ENCODE measurements around the gene ADRA2A.

The ADRA2A gene

GRCh38 chr10:111076682-111077478 is at the start of gene ADRA2A:
Gene ADRA2A (plus strand): TSS chr10:111077029. CDS start chr10:111077997, 968 bp downstream.
- in situ Hi-C loops (cut with HindIII; ENCODE audit: low sequenced_read_pairs) = no loop called here

- in situ Hi-C loops (cut with HindIII; ENCODE audit: low sequenced_read_pairs) = no loop called here
Measured at GRCh38 chr10:111030042-111030750, 46.6 kb upstream of the ADRA2A start.

- in situ Hi-C loops (cut with HindIII; ENCODE audit: low sequenced_read_pairs) = no loop called here
Measured at GRCh38 chr10:111034598-111035310, 42.1 kb upstream of the ADRA2A start.

DNA sequence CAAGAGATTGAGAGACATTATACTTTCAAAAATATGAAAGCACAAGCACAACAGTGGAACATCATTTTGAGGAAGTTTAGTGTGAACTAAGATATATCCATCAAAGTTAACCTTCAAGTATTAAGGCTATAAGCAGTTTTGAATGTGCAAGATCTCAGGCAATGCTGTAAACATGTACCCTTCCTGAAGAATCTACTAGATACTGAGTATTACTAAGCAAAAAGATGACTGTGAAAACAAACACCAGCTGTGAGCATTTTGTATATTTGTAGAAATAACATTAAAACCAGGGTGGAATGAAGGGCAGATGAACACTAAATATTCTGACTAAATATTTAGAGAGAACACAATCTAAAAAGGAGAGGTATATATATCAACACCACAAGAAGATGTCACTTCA is 41.3 kb upstream of the ADRA2A start:
- in situ Hi-C loops (cut with HindIII; ENCODE audit: low sequenced_read_pairs) = no loop called here

GRCh38 chr10:111037858-111038257 is 39.0 kb upstream of the ADRA2A start:
- in situ Hi-C loops (cut with HindIII; ENCODE audit: low sequenced_read_pairs) = no loop called here

- in situ Hi-C loops (cut with HindIII; ENCODE audit: low sequenced_read_pairs) = no loop called here
Measured at GRCh38 chr10:111039522-111039921, 37.3 kb upstream of the ADRA2A start.

DNA sequence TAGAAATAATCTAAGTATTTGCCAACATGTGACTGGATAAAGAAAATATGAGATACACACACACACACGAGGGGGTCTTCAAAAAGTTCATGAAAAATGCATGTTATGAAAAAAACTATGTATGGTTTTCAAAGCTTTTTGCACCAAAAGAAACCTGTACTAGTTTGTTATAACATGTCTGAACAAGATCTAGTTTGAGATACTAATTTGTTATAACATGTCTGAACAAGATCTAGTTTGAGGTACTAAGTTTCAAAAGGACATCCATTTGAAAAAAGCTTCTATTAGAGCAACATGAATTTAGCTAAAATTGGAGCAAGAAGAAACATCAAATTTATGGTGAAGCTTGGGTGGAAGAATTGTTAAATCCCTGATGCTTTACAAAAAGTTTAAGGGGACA is 19.8 kb upstream of the ADRA2A start:
- in situ Hi-C loops (cut with HindIII; ENCODE audit: low sequenced_read_pairs) = no loop called here

GRCh38 chr10:111063471-111063870 is 13.4 kb upstream of the ADRA2A start:
- in situ Hi-C loops (cut with HindIII; ENCODE audit: low sequenced_read_pairs) = no loop called here

DNA sequence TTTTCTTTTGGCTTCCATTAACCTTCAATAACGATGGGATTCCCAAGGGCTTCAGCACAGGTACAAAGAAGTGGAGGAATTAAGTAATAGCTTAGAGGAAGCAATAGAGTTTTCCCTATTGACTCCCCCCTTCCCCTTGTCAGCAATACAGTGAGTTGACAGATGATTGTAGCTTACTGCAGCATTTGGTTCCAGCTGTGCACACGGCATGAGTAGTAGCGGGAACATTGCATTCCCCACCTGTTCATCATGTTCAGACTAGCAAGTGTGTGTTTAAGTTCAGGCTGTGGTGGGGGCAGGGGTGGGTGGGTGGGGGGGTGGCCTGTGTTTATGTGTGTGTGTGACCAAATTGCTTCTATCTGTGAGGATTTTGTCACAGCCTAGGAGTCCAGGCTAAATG is 4.6 kb upstream of the ADRA2A start:
- in situ Hi-C loops (cut with HindIII; ENCODE audit: low sequenced_read_pairs) = no loop called here

- in situ Hi-C loops (cut with HindIII; ENCODE audit: low sequenced_read_pairs) = no loop called here
Measured at GRCh38 chr10:111075577-111076185, 1.1 kb upstream of the ADRA2A start.

GRCh38 chr10:111076191-111076681 is 593 bp upstream of the ADRA2A start:
- in situ Hi-C loops (cut with HindIII; ENCODE audit: low sequenced_read_pairs) = no loop called here

- in situ Hi-C loops (cut with HindIII; ENCODE audit: low sequenced_read_pairs) = no loop called here
Measured at GRCh38 chr10:111077479-111077784, 603 bp downstream of the ADRA2A start.

DNA sequence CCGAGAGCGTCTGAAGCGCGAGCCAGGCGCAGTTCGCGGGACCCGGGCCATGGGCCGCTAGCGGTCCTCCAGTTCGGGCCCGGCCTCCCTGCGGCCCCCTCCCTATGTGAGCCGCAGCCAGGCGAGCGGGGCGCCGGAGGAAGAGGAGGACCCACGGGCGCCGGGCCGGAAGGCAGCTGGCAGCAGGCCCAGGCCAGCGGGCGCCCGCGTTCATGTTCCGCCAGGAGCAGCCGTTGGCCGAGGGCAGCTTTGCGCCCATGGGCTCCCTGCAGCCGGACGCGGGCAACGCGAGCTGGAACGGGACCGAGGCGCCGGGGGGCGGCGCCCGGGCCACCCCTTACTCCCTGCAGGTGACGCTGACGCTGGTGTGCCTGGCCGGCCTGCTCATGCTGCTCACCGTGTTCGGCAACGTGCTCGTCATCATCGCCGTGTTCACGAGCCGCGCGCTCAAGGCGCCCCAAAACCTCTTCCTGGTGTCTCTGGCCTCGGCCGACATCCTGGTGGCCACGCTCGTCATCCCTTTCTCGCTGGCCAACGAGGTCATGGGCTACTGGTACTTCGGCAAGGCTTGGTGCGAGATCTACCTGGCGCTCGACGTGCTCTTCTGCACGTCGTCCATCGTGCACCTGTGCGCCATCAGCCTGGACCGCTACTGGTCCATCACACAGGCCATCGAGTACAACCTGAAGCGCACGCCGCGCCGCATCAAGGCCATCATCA is 1.1 kb downstream of the ADRA2A start:
- in situ Hi-C loops (cut with HindIII; ENCODE audit: low sequenced_read_pairs) = no loop called here

- in situ Hi-C loops (cut with HindIII; ENCODE audit: low sequenced_read_pairs) = no loop called here
Measured at GRCh38 chr10:111078505-111079185, 1.8 kb downstream of the ADRA2A start.

- in situ Hi-C loops (cut with HindIII; ENCODE audit: low sequenced_read_pairs) = no loop called here
Measured at GRCh38 chr10:111079241-111079760, 2.5 kb downstream of the ADRA2A start.

DNA sequence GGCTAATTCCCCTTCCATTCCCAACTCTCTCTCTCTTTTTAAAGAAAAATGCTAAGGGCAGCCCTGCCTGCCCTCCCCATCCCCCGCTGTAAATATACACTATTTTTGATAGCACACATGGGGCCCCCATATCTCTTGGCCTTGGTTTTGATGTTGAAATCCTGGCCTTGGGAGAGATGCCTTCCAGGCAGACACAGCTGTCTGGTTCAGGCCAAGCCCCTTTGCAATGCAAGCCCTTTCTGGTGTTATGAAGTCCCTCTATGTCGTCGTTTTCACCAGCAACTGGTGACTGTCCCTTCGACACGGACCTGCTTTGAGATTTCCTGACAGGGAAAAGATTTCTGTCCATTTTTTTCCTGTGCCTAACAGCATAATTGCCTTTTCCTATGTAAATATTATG is 3.0 kb downstream of the ADRA2A start:
- in situ Hi-C loops (cut with HindIII; ENCODE audit: low sequenced_read_pairs) = no loop called here

- in situ Hi-C loops (cut with HindIII; ENCODE audit: low sequenced_read_pairs) = no loop called here
Measured at GRCh38 chr10:111080224-111080623, 3.4 kb downstream of the ADRA2A start.

DNA sequence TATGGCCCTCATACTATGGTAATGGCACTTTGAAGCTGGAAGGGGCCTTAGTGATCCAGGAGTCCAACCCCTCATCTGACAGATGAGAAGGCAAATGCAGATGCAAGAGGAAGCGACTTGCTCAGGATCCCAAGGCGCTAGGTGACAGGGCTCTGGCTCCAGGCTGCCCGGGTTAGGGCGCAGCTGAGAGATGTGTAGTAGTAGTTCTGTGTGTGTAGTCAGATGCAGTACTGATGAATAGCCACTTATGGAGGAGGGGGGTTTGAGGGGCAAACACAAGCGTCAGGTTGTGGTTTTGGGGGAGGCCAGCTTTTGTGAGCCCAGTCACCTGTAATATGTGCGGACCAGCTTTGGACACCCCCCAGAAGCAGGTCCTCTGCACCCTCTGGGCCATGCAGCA is 4.8 kb downstream of the ADRA2A start:
- in situ Hi-C loops (cut with HindIII; ENCODE audit: low sequenced_read_pairs) = no loop called here

GRCh38 chr10:111082102-111082975 is 5.5 kb downstream of the ADRA2A start:
- in situ Hi-C loops (cut with HindIII; ENCODE audit: low sequenced_read_pairs) = no loop called here
